ENCODE results near the gene NPNT.

DNA sequence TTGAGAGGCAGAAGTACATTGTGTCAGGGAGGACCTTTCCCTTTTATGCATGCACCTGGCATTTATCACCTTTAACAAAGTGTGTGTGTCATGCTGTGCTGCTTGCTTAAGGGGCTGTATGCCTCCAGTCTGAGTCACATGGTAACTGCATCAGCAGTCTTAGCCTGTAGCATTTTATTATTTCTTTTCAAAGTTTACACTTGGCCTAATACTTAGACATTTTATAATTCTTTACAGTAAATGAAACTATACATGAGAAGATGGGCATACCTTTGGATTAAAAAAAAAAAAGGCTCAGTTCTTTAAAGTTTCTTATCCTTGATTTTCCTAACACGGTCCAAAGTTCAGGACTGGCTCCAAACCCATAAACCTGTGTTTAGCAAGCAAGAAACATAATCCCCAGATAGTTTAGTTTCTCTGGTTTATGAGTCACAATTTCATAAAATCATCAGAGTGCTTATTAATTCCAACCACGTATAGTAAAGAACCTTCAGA is 14.6 kb downstream of the NPNT start:
- TF ChIP-seq RCOR1 (IDR thresholded peaks at IDR 0.05; ENCODE audit: low read length) (no peak), POLR2AphosphoS5 (IDR thresholded peaks at IDR 0.05; ENCODE audit: low read depth, low read length) (no peak), JUND (IDR thresholded peaks at IDR 0.05) (no peak), MXI1 (IDR thresholded peaks at IDR 0.05; ENCODE audit: low read depth, low read length) (no peak), YY1 (IDR thresholded peaks at IDR 0.05; ENCODE audit: low read depth) (no peak), FOXM1 (IDR thresholded peaks at IDR 0.05; ENCODE audit: low read depth) (no peak), ELF1 (IDR thresholded peaks at IDR 0.05) (no peak), NFIC (IDR thresholded peaks at IDR 0.05; ENCODE audit: borderline replicate concordance) (no peak), EP300 (IDR thresholded peaks at IDR 0.05; ENCODE audit: borderline replicate concordance in 1 of 2, low read depth in 1 of 2, low read length in 1 of 2) (no peak), TEAD4 (IDR thresholded peaks at IDR 0.05; ENCODE audit: borderline replicate concordance, insufficient read depth) (no peak)
- TF ChIP-seq, protein P1, sequence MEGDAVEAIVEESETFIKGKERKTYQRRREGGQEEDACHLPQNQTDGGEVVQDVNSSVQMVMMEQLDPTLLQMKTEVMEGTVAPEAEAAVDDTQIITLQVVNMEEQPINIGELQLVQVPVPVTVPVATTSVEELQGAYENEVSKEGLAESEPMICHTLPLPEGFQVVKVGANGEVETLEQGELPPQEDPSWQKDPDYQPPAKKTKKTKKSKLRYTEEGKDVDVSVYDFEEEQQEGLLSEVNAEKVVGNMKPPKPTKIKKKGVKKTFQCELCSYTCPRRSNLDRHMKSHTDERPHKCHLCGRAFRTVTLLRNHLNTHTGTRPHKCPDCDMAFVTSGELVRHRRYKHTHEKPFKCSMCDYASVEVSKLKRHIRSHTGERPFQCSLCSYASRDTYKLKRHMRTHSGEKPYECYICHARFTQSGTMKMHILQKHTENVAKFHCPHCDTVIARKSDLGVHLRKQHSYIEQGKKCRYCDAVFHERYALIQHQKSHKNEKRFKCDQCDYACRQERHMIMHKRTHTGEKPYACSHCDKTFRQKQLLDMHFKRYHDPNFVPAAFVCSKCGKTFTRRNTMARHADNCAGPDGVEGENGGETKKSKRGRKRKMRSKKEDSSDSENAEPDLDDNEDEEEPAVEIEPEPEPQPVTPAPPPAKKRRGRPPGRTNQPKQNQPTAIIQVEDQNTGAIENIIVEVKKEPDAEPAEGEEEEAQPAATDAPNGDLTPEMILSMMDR (IDR thresholded peaks at IDR 0.05) = no peak
- TF ChIP-seq, protein P2, sequence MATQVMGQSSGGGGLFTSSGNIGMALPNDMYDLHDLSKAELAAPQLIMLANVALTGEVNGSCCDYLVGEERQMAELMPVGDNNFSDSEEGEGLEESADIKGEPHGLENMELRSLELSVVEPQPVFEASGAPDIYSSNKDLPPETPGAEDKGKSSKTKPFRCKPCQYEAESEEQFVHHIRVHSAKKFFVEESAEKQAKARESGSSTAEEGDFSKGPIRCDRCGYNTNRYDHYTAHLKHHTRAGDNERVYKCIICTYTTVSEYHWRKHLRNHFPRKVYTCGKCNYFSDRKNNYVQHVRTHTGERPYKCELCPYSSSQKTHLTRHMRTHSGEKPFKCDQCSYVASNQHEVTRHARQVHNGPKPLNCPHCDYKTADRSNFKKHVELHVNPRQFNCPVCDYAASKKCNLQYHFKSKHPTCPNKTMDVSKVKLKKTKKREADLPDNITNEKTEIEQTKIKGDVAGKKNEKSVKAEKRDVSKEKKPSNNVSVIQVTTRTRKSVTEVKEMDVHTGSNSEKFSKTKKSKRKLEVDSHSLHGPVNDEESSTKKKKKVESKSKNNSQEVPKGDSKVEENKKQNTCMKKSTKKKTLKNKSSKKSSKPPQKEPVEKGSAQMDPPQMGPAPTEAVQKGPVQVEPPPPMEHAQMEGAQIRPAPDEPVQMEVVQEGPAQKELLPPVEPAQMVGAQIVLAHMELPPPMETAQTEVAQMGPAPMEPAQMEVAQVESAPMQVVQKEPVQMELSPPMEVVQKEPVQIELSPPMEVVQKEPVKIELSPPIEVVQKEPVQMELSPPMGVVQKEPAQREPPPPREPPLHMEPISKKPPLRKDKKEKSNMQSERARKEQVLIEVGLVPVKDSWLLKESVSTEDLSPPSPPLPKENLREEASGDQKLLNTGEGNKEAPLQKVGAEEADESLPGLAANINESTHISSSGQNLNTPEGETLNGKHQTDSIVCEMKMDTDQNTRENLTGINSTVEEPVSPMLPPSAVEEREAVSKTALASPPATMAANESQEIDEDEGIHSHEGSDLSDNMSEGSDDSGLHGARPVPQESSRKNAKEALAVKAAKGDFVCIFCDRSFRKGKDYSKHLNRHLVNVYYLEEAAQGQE (IDR thresholded peaks at IDR 0.05; ENCODE audit: low read depth, low read length) = no peak

All from SK-N-SH (cell line).